ENCODE measurements around the gene IFI27.

Gene IFI27

GRCh38 chr14:94089479-94089878 lies 21.1 kb upstream of the IFI27 start:
- DNase-seq: no peak
- CTCF ChIA-PET: no interaction called here
- no peak overlapping the region for H3K27ac Mint-ChIP-seq
- no peaks in the 10 kb centered on the region for H3K4me1 Mint-ChIP-seq
- H3K36me3 Mint-ChIP-seq: peaks cover 9% of the 10 kb centered on the region
- peaks cover 2% of the 10 kb centered on the region for H3K9me3 Mint-ChIP-seq
- H3K27me3 Mint-ChIP-seq: no peaks in the 10 kb centered on the region
- no peak overlapping the region for H3K4me3 Mint-ChIP-seq

DNA sequence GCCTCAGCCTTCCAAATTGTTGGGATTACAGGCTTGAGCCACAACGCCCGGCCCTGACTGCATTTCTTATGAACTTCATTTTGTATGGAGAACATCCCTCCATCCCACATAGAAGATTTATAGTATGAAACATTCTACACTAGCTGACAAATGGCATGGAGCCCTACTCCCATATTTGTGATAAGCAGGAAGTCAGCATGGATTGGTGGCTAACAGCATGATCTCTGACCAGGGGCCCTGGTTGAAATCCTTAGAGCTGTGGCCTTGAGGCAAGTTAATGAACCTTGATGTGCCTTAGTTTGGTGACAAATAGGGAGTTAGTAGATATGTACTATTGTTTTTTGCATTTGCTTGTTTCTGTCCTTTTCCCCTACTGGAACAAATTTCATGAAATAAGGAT lies 17.1 kb upstream of the IFI27 start:
- Mint-ChIP-seq H3K4me3 (no peak overlapping the region), H3K36me3 (peaks cover 5% of the 10 kb centered on the region), H3K27me3 (no peaks in the 10 kb centered on the region), H3K27ac (no peak overlapping the region), H3K4me1 (no peaks in the 10 kb centered on the region), H3K9me3 (no peaks in the 10 kb centered on the region)
- CTCF ChIA-PET: interaction anchor here (1.2 kb wide), 1 partner anchor 10 kb away, joined by 4 read pairs; no protein-coding TSS in a partner anchor
- no peak for DNase-seq

DNA sequence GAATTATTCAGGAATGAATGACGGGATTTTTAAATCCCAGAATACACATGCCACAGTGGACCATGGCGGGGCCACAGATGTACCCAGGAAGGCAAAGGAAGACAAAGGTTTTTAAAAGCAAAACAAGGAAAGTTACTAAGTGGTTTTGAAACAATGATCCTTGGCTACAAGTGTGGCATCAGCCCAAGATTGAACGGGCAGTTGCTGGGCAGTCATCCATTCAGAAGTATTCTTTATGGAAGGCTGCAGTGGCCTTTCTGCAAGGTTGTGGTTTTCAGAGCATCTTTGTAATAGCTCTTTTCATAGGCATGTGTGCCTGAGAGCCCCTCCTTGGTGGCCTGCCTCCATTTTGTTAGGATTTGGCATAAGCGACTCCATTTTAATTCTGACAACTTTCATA lies 13.4 kb upstream of the IFI27 start:
- Mint-ChIP-seq H3K9me3 (no peaks in the 10 kb centered on the region), H3K4me1 (no peaks in the 10 kb centered on the region), H3K27me3 (no peaks in the 10 kb centered on the region), H3K4me3 (no peak overlapping the region), H3K36me3 (peaks cover 5% of the 10 kb centered on the region), H3K27ac (no peak overlapping the region)
- DNase-seq: no peak
- CTCF ChIA-PET: no interaction called here

DNA sequence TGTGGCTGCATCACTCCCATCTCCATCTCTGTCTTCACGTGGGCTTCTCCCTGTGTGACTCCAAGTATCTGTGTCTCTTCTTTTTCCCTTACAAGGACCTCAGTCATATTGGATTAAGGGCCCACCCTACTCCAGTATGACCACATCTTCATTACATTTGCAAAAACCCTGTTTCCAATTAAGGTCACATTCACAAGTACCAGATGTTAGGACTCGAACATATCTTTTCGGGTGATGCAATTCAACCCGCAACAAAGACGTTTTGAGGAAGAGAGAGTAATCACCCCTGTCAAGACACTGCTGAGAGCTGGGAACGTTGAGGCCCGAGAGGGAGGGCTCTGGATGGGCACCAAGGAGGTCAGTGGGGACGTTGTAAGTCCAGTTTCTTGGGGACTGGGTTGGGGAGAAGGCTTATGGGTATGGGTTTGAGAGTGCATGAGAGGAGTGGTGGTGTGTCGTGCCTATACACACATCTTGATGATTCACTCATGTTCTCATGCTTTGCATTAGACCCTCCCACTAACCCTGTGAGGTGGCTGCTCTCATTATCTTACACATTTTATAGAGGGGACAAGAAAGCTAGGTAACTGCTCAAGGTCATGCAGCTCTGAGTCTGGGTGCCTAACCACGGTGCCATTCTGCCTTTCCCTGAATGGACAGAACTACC lies 12.1 kb upstream of the IFI27 start:
- CTCF ChIA-PET: no interaction called here
- Mint-ChIP-seq H3K4me1 (no peaks in the 10 kb centered on the region), H3K9me3 (no peaks in the 10 kb centered on the region), H3K27ac (no peak overlapping the region), H3K36me3 (peaks cover 4% of the 10 kb centered on the region), H3K27me3 (no peaks in the 10 kb centered on the region), H3K4me3 (no peak overlapping the region)
- no peak for DNase-seq

DNA sequence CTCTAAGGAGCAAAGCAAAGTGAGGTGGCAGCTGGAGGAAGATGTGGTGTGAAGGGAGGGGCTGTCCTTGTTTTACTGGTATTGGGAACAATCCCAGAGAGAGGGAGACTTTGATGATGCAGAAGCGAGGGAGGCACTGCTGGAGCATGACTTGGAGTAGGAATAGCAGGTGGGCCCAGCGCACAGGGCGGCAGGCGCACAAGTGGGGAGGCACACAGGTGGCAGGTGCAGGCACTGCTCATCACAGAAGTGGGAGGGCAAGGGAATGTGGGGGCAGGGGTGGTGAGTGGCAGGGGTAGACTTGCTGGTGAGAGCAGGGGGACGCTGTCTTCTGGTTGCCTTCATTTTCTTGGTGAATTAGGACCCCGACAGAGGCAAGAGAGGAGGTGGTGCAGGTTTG lies 11.5 kb upstream of the IFI27 start:
- Mint-ChIP-seq H3K27me3 (no peaks in the 10 kb centered on the region), H3K36me3 (peaks cover 2% of the 10 kb centered on the region), H3K27ac (no peak overlapping the region), H3K9me3 (no peaks in the 10 kb centered on the region), H3K4me3 (no peak overlapping the region), H3K4me1 (no peaks in the 10 kb centered on the region)
- CTCF ChIA-PET: interaction anchor here (2.1 kb wide), 1 partner anchor 159 kb away, joined by 6 read pairs; no protein-coding TSS in a partner anchor
- no peak for DNase-seq

GRCh38 chr14:94100847-94101246 lies 9.7 kb upstream of the IFI27 start:
- no peak for DNase-seq
- H3K9me3 Mint-ChIP-seq: no peaks in the 10 kb centered on the region
- peaks cover 2% of the 10 kb centered on the region for H3K36me3 Mint-ChIP-seq
- CTCF ChIA-PET: interaction anchor here (2.1 kb wide), 1 partner anchor 161 kb away, joined by 6 read pairs; no protein-coding TSS in a partner anchor
- no peaks in the 10 kb centered on the region for H3K4me1 Mint-ChIP-seq
- no peak overlapping the region for H3K4me3 Mint-ChIP-seq
- no peaks in the 10 kb centered on the region for H3K27me3 Mint-ChIP-seq
- no peak overlapping the region for H3K27ac Mint-ChIP-seq

GRCh38 chr14:94101748-94102147 lies 8.8 kb upstream of the IFI27 start:
- Mint-ChIP-seq H3K4me1 (no peaks in the 10 kb centered on the region), H3K27me3 (no peaks in the 10 kb centered on the region), H3K9me3 (no peaks in the 10 kb centered on the region)

DNA sequence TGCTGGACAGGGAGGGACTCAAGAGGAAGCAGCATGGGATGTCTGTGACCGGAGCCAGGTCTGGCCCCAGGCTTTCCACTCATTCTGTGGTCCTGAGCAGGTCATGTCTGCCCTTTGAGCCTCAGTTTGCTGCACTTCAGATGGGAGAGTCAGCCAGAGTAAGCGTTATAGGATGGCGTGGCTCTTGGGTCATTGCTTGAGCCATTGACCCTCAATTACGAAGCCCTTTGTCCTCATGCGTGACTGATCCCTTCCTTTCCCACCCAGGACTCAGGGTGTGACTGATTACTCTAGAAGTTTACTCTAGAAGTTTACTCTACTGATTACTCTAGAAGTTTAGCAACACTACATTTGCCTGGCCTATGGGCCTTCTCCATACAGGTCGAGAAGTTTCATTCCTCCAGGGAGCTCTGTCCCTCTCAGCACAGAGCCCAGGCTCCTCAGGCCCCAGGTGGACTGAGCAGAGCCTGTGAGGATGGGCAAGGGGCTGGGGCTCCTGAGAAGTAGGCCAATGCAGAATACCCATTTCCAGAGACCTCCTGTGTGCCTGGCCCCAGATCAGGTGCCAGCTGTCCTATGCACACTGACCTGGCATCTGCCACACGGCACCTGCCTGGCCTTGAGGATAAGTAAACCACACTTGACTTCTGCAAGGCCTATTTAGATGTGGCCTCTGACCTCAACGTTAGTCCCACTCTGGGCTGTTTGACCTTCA lies 7.6 kb upstream of the IFI27 start:
- Mint-ChIP-seq H3K9me3 (no peaks in the 10 kb centered on the region), H3K27me3 (no peaks in the 10 kb centered on the region), H3K4me3 (no peak overlapping the region), H3K36me3 (no peaks in the 10 kb centered on the region), H3K27ac (no peak overlapping the region), H3K4me1 (no peaks in the 10 kb centered on the region)
- CTCF ChIA-PET: no interaction called here
- no peak for DNase-seq

More at GRCh38 chr14:94101748-94102147, 8.8 kb upstream of the IFI27 start:
- CTCF ChIA-PET: no interaction called here
- no peak overlapping the region for H3K27ac Mint-ChIP-seq
- no peak overlapping the region for H3K4me3 Mint-ChIP-seq
- no peak for DNase-seq
- H3K36me3 Mint-ChIP-seq: peaks cover 2% of the 10 kb centered on the region

GRCh38 chr14:94103554-94104150 lies 6.9 kb upstream of the IFI27 start:
- Mint-ChIP-seq H3K4me3 (no peak overlapping the region), H3K9me3 (no peaks in the 10 kb centered on the region), H3K4me1 (no peaks in the 10 kb centered on the region), H3K36me3 (no peaks in the 10 kb centered on the region), H3K27me3 (no peaks in the 10 kb centered on the region), H3K27ac (no peak overlapping the region)
- DNase-seq: no peak
- CTCF ChIA-PET: interaction anchor here (1.1 kb wide), 1 partner anchor 11 kb away, joined by 4 read pairs; no protein-coding TSS in a partner anchor

- Mint-ChIP-seq H3K4me1 (no peaks in the 10 kb centered on the region), H3K9me3 (no peaks in the 10 kb centered on the region), H3K36me3 (no peaks in the 10 kb centered on the region), H3K27me3 (no peaks in the 10 kb centered on the region), H3K27ac (no peak overlapping the region), H3K4me3 (no peak overlapping the region)
- no peak for DNase-seq
- CTCF ChIA-PET: no interaction called here
Measured at GRCh38 chr14:94104731-94105130, 5.8 kb upstream of the IFI27 start.

GRCh38 chr14:94109915-94110250 lies 653 bp upstream of the IFI27 start:
- H3K4me1 Mint-ChIP-seq: peaks cover 9% of the 10 kb centered on the region
- no peak overlapping the region for H3K27ac Mint-ChIP-seq
- H3K36me3 Mint-ChIP-seq: no peaks in the 10 kb centered on the region
- H3K4me3 Mint-ChIP-seq: no peak overlapping the region
- CTCF ChIA-PET: interaction anchor here (0.8 to 2.3 kb wide), 3 partner anchors 32 to 74 kb away, joined by 3 to 8 read pairs (median 3); no protein-coding TSS in a partner anchor
- no peaks in the 10 kb centered on the region for H3K9me3 Mint-ChIP-seq
- DNase-seq: no peak
- peaks cover 14% of the 10 kb centered on the region for H3K27me3 Mint-ChIP-seq

DNA sequence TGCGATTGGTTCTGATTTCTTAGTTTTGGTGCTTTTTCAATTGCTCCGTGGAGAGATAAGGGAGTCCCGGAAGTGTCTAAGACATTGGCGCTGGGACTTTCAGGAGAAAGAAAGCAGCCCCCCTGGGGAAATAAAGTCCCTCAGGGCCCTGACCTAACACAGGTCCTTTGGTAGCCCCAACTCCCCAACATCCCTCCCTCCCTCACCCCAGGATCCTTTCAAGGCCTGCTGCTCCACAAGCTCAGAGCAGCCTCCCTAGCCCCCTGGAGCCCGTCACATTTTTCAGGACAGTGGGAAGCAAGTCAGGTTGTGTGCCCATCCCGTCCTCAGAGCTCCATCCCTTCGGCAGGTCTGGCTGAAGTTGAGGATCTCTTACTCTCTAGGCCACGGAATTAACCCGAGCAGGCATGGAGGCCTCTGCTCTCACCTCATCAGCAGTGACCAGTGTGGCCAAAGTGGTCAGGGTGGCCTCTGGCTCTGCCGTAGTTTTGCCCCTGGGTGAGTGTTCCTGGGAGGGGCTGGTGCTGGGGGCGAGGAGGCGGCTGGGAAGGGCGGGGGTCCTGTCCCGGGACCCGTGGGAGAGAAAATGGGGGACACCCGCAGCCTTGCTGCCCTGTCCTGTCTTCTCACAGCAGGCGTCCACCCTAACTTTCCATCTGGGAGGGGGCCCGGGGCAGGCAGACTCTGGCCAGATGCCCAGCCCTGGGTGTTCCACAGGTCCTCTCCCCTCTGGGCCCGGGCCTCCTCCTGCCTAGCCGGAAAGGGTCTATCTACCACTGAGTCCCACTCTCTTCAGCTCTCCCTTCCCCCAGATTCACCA lies 950 bp downstream of the IFI27 start:
- H3K4me3 Mint-ChIP-seq: no peak overlapping the region
- DNase-seq: no peak
- H3K27ac Mint-ChIP-seq: no peak overlapping the region
- H3K27me3 Mint-ChIP-seq: peaks cover 30% of the 10 kb centered on the region
- H3K4me1 Mint-ChIP-seq: peaks cover 15% of the 10 kb centered on the region
- CTCF ChIA-PET: interaction anchor here (1.4 to 2.3 kb wide), 2 partner anchors 25 to 75 kb away, joined by 4 to 8 read pairs; no protein-coding TSS in a partner anchor
- no peaks in the 10 kb centered on the region for H3K36me3 Mint-ChIP-seq
- no peaks in the 10 kb centered on the region for H3K9me3 Mint-ChIP-seq

GRCh38 chr14:94112513-94113063 lies 2.1 kb downstream of the IFI27 start:
- H3K4me3 Mint-ChIP-seq: no peak overlapping the region
- no peaks in the 10 kb centered on the region for H3K9me3 Mint-ChIP-seq
- H3K4me1 Mint-ChIP-seq: peaks cover 15% of the 10 kb centered on the region
- CTCF ChIA-PET: interaction anchor here (1.4 to 2.3 kb wide), 2 partner anchors 24 to 76 kb away, joined by 4 to 8 read pairs; no protein-coding TSS in a partner anchor
- no peak for DNase-seq
- no peaks in the 10 kb centered on the region for H3K36me3 Mint-ChIP-seq
- peaks cover 38% of the 10 kb centered on the region for H3K27me3 Mint-ChIP-seq
- no peak overlapping the region for H3K27ac Mint-ChIP-seq

GRCh38 chr14:94113073-94113472 lies 2.5 kb downstream of the IFI27 start:
- H3K4me1 Mint-ChIP-seq: peaks cover 15% of the 10 kb centered on the region
- CTCF ChIA-PET: no interaction called here
- no peak overlapping the region for H3K4me3 Mint-ChIP-seq
- H3K27me3 Mint-ChIP-seq: peaks cover 43% of the 10 kb centered on the region
- no peaks in the 10 kb centered on the region for H3K9me3 Mint-ChIP-seq
- no peaks in the 10 kb centered on the region for H3K36me3 Mint-ChIP-seq
- no peak overlapping the region for H3K27ac Mint-ChIP-seq
- DNase-seq: no peak
